ENCODE measurements around the gene STT3B. TPM values are rescaled to one million over a fixed set of nuclear protein-coding genes. Genes with fewer than 3 reads are reported as not detected.
A peak's percentile ranks its signal among the peaks of the same experiment; 100 is the strongest.

STT3B gene
- total and polyA plus RNA-seq, 2 donors (not counting 1 experiment from before 2014, with no cell fraction given): 145 to 259 TPM

DNA sequence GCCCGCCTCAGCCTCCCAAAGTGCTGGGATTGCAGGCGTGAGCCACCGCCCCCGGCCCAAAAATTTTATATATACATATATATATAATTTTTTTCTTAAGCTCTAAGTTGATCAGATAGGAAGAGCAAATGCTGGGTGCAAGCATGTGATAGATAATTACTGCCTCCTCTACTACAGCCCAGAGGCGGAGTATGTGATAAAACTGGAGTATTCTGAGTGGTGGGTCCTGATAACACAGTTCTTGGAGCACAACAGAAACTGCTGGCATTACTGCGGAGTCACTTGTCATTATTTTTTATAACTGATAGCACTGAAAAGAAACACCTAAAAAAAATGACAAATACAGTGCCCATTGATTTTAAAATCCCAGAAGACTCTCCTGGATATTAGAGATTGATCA is 41.1 kb upstream of the STT3B start:
- no peak for DNase-seq (ENCODE audit: low read depth in 2 of 2)
- Histone ChIP-seq H3K4me3 (replicated peaks in 1 of 4; ENCODE audit: control extremely low read depth in 1 of 4, insufficient read depth in 1 of 4, low read depth in 3 of 4, low read length in 4 of 4) (no peak overlapping the region), H3K27ac (ENCODE audit: insufficient read depth, low read length) (no peak overlapping the region), H3K9ac (ENCODE audit: insufficient read depth, low read length) (no peak overlapping the region), H3K9me3 (ENCODE audit: control insufficient read depth, insufficient read depth, low read depth, low read length) (no peaks in the 10 kb centered on the region), H3K36me3 (ENCODE audit: control insufficient read depth, insufficient read depth, low read length) (no peaks in the 10 kb centered on the region), H3K79me2 (ENCODE audit: control insufficient read depth, insufficient read depth, low read length) (no peaks in the 10 kb centered on the region), H3K27me3 (ENCODE audit: control insufficient read depth, insufficient read depth, low read length) (no peaks in the 10 kb centered on the region), H4K20me1 (ENCODE audit: control insufficient read depth, extremely low read depth, insufficient read depth, low read length) (no peaks in the 10 kb centered on the region), H3K4me2 (ENCODE audit: extremely low read depth, insufficient read depth, low read length) (no peak overlapping the region), H3K4me1 (ENCODE audit: control insufficient read depth, extremely low read depth, insufficient read depth, low read length) (no peaks in the 10 kb centered on the region), H2AFZ (ENCODE audit: low read length) (no peak overlapping the region)
- TF ChIP-seq, protein P1, sequence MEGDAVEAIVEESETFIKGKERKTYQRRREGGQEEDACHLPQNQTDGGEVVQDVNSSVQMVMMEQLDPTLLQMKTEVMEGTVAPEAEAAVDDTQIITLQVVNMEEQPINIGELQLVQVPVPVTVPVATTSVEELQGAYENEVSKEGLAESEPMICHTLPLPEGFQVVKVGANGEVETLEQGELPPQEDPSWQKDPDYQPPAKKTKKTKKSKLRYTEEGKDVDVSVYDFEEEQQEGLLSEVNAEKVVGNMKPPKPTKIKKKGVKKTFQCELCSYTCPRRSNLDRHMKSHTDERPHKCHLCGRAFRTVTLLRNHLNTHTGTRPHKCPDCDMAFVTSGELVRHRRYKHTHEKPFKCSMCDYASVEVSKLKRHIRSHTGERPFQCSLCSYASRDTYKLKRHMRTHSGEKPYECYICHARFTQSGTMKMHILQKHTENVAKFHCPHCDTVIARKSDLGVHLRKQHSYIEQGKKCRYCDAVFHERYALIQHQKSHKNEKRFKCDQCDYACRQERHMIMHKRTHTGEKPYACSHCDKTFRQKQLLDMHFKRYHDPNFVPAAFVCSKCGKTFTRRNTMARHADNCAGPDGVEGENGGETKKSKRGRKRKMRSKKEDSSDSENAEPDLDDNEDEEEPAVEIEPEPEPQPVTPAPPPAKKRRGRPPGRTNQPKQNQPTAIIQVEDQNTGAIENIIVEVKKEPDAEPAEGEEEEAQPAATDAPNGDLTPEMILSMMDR (conservative IDR thresholded peaks at IDR 0.05 in 1 of 2, IDR thresholded peaks at IDR 0.05 in 1 of 2; ENCODE audit: low read depth in 1 of 2, low read length in 2 of 2): no peak
- no peak for TF ChIP-seq EZH2 (IDR thresholded peaks at IDR 0.05; ENCODE audit: low read length, missing control alignments)

DNA sequence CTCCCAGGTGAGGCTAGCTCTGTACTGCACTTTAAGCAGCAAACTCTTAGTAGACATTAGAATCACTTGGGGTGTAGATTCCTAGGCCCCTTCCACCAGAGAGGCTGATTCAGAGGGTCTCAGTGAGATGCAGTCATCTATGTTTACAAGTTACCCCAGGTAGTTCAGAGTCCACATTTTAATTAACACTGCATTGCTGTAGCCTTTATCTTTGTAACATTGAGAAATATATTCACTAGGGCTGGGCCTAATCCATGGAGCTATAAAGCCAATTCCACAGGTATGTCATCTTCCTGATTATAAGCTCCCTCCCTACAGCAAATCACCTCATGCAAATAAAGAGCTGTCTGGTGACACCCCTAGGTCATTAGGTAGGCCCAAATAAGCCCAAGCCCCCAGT is 39.6 kb upstream of the STT3B start:
- H3K9ac ChIP-seq (ENCODE audit: insufficient read depth, low read length): no peak overlapping the region
- no peak overlapping the region for H3K4me3 ChIP-seq (replicated peaks in 1 of 4; ENCODE audit: control extremely low read depth in 1 of 4, insufficient read depth in 1 of 4, low read depth in 3 of 4, low read length in 4 of 4)
- no peak overlapping the region for H3K27ac ChIP-seq (ENCODE audit: insufficient read depth, low read length)
- no peak for DNase-seq (ENCODE audit: low read depth in 2 of 2)
- no peaks in the 10 kb centered on the region for H3K27me3 ChIP-seq (ENCODE audit: control insufficient read depth, insufficient read depth, low read length)
- no peak overlapping the region for H2AFZ ChIP-seq (ENCODE audit: low read length)
- H4K20me1 ChIP-seq (ENCODE audit: control insufficient read depth, extremely low read depth, insufficient read depth, low read length): no peaks in the 10 kb centered on the region
- no peaks in the 10 kb centered on the region for H3K79me2 ChIP-seq (ENCODE audit: control insufficient read depth, insufficient read depth, low read length)
- H3K9me3 ChIP-seq (ENCODE audit: control insufficient read depth, insufficient read depth, low read depth, low read length): no peaks in the 10 kb centered on the region
- no peak for TF ChIP-seq EZH2 (IDR thresholded peaks at IDR 0.05; ENCODE audit: low read length, missing control alignments)
- TF ChIP-seq, protein P1 (conservative IDR thresholded peaks at IDR 0.05 in 1 of 2, IDR thresholded peaks at IDR 0.05 in 1 of 2; ENCODE audit: low read depth in 1 of 2, low read length in 2 of 2): no peak
- H3K4me1 ChIP-seq (ENCODE audit: control insufficient read depth, extremely low read depth, insufficient read depth, low read length): no peaks in the 10 kb centered on the region
- H3K4me2 ChIP-seq (ENCODE audit: extremely low read depth, insufficient read depth, low read length): no peak overlapping the region
- no peaks in the 10 kb centered on the region for H3K36me3 ChIP-seq (ENCODE audit: control insufficient read depth, insufficient read depth, low read length)

DNA sequence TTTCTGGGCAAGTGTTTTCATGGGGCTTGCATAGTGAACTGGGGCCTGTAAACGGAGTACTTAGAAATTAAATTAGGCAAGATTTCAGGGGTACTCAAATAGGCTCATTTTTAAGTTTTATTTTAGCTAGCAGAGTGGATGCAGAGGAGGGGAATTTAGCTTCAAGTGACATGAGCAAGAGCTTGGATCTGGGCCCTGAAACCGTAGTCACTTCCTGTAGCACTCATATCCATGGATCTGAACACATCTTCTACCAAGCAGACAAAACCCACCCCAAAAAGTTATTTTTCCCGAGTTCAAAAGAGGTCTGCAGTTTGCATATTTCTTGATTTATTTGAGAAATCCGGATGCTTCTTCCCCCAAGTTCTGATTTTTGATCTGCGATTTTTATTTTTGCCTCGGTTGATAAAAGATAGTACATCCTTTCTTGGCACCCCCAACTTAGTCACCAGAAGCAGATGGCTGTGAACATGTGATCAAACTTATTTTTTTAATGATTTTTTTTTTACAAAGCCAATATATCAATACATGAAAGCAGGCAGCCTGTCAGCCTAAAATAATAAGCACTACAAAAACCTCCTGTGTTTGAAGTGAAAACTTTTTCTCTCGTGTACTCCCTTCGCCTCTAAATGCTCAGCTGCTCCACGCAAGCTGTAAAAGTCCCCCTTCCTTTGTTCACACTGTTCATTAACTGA is 36.6 kb upstream of the STT3B start:
- DNase-seq (ENCODE audit: low read depth in 2 of 2): peak; percentile 22 to 70

More for the DNA sequence above, 36.6 kb upstream of the STT3B start:
- Histone ChIP-seq H3K9ac (ENCODE audit: insufficient read depth, low read length) (no peak overlapping the region), H4K20me1 (ENCODE audit: control insufficient read depth, extremely low read depth, insufficient read depth, low read length) (no peaks in the 10 kb centered on the region), H3K36me3 (ENCODE audit: control insufficient read depth, insufficient read depth, low read length) (no peaks in the 10 kb centered on the region), H3K4me3 (replicated peaks in 1 of 4; ENCODE audit: control extremely low read depth in 1 of 4, insufficient read depth in 1 of 4, low read depth in 3 of 4, low read length in 4 of 4) (no peak overlapping the region), H3K79me2 (ENCODE audit: control insufficient read depth, insufficient read depth, low read length) (no peaks in the 10 kb centered on the region), H2AFZ (ENCODE audit: low read length) (peak overlapping the region; percentile 41), H3K27ac (ENCODE audit: insufficient read depth, low read length) (no peak overlapping the region), H3K4me2 (ENCODE audit: extremely low read depth, insufficient read depth, low read length) (no peak overlapping the region), H3K9me3 (ENCODE audit: control insufficient read depth, insufficient read depth, low read depth, low read length) (no peaks in the 10 kb centered on the region), H3K4me1 (ENCODE audit: control insufficient read depth, extremely low read depth, insufficient read depth, low read length) (no peaks in the 10 kb centered on the region), H3K27me3 (ENCODE audit: control insufficient read depth, insufficient read depth, low read length) (peaks cover 4% of the 10 kb centered on the region)
- TF ChIP-seq, protein P1 (conservative IDR thresholded peaks at IDR 0.05 in 1 of 2, IDR thresholded peaks at IDR 0.05 in 1 of 2; ENCODE audit: low read depth in 1 of 2, low read length in 2 of 2): no peak
- TF ChIP-seq EZH2 (IDR thresholded peaks at IDR 0.05; ENCODE audit: low read length, missing control alignments): no peak
